Vagina (tissue), 2 donors: ENCODE results near the gene GRK5.

ENCODE experiments used
- POLR2A ChIP-seq, 2 donors: fragments of 450-650 bp; IDR thresholded peaks; one replicate each; pipeline ENCODE4 v1.6.1; 2017; ENCODE audit warnings: antibody characterized with exemption in 2 of 2, mild to moderate bottlenecking in 2 of 2, moderate library complexity in 2 of 2
- POLR2AphosphoS5 ChIP-seq, 2 donors: sonication (generic); formaldehyde crosslinking; IDR thresholded peaks; one replicate each; pipeline ENCODE4 v1.9.0; 2017; ENCODE audit warnings: antibody characterized with exemption in 2 of 2, mild to moderate bottlenecking in 2 of 2, low read depth in 1 of 2; ENCODE audit not compliant: insufficient read depth in 1 of 2
- TF ChIP-seq, protein P1 (sequence below), 3 experiments: fragments of 450-650 bp in 2 of 3; fragments of 200-600 bp in 1 of 3; sonication (generic) in 1 of 3; IDR thresholded peaks; one replicate each; pipeline ENCODE4 v1.5.1; 2017 to 2019; ENCODE audit warnings: antibody characterized with exemption in 3 of 3, mild to moderate bottlenecking in 2 of 3, moderate library complexity in 2 of 3

DNA sequence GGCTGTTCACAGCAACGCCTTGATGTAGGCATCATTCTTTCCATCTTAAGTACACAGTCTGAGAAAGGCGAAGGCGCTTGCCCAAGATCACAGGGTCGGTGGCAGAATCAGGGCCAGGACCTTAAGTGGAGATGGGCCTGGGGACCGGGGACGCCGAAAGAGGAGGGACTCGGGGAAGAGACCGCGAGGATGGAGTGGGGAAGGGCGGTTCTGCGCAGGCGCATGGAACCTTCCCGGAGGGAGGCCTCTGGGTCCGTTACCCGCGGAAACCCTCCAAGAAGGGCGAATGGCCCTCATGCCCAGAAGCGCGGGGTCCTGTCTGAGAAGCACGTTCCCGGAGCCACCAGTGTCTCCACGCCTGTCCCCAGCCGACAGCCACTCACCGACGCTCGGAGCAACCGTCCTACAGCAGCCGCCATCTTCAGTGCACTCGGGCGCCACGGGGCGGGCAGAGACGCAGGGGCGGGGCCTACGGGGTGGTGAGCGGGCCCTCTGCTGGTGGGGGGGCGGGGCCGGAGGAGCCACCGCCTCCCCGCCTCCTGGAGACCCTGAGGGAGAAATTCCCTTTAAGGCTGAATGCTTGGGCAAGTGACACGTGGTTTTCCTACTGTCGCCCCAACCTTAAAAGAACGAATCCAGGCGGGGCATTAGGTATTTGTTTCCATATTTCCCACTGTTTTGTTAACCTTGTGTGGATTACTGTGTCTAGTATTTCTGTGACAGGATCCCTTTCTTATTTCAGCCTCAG, 28.8 kb upstream of the GRK5 start, which contains the start of gene PRDX3:
- peak; percentile 35 to 97 for TF ChIP-seq POLR2AphosphoS5 (IDR thresholded peaks at IDR 0.05; ENCODE audit: insufficient read depth in 1 of 2, low read depth in 1 of 2)
- TF ChIP-seq POLR2A (IDR thresholded peaks at IDR 0.05) = peak in 1 of 2 donors; percentile 78
- TF ChIP-seq, protein P1, sequence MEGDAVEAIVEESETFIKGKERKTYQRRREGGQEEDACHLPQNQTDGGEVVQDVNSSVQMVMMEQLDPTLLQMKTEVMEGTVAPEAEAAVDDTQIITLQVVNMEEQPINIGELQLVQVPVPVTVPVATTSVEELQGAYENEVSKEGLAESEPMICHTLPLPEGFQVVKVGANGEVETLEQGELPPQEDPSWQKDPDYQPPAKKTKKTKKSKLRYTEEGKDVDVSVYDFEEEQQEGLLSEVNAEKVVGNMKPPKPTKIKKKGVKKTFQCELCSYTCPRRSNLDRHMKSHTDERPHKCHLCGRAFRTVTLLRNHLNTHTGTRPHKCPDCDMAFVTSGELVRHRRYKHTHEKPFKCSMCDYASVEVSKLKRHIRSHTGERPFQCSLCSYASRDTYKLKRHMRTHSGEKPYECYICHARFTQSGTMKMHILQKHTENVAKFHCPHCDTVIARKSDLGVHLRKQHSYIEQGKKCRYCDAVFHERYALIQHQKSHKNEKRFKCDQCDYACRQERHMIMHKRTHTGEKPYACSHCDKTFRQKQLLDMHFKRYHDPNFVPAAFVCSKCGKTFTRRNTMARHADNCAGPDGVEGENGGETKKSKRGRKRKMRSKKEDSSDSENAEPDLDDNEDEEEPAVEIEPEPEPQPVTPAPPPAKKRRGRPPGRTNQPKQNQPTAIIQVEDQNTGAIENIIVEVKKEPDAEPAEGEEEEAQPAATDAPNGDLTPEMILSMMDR (IDR thresholded peaks at IDR 0.05) = peak in 1 of 3 experiments; percentile 38
